ENCODE data around the gene NT5C2. TPM values are rescaled to one million over a fixed set of nuclear protein-coding genes. Genes with fewer than 3 reads are reported as not detected.

Gene NT5C2
- total and polyA plus RNA-seq, 2 of the 8 experiments (the other 6 are each of a cell fraction or from before 2014, with no cell fraction given), result 35.2 to 106 TPM

DNA sequence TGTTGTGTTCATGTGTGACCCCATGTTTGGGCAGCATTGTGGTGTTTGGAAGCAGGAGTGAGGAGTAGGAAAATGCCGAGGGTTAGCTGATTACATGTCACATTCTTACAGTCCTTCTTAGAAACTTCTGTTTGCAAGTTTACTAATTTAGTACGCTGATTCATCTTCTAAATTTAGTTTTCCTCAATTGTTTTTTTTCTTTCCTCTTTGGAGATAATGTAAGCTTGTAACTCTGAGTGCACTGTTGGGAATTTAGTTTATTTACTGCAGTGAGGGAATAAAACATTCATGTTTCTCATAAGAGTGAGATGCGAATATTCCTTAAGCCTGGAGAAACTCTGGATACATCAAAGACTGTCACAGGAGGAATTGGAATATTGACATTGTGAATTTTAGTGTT lies 135.0 kb downstream of the NT5C2 start:
- H2AK5ac ChIP-seq (ENCODE audit: low read depth, low read length), result no peak overlapping the region
- WGBS, 2 experiments (ENCODE audit: extremely low coverage in 1 of 2, insufficient coverage in 1 of 2, insufficient read length in 1 of 2, insufficient replicate concordance in 2 of 2, low coverage in 1 of 2, low lambda C conversion rate in 2 of 2, missing lambda C conversion rate in 1 of 2), result 89% methylated on average over 3 of the region's 3 CpGs; no CpG with 5 or more reads in 1 of the 2 experiments
- no peaks in the 10 kb centered on the region for H3K9me3 ChIP-seq (ENCODE audit: insufficient read depth in 2 of 2, low read depth in 1 of 2, low read length in 1 of 2)
- no peaks in the 10 kb centered on the region for H3K79me2 ChIP-seq (ENCODE audit: control insufficient read depth in 1 of 2, insufficient read depth in 2 of 2, low read length in 2 of 2)
- no peak overlapping the region for H3K14ac ChIP-seq (ENCODE audit: insufficient read length)
- no peak overlapping the region for H3K9ac ChIP-seq (replicated peaks in 1 of 4; ENCODE audit: extremely low read depth in 1 of 4, low read depth in 3 of 4, low read length in 3 of 4)
- no peak overlapping the region for H3K18ac ChIP-seq (ENCODE audit: extremely low read depth, low read length)
- no peak overlapping the region for H2BK20ac ChIP-seq (ENCODE audit: low read length)
- no peak overlapping the region for H3K4me2 ChIP-seq (ENCODE audit: insufficient read depth in 1 of 2, low read depth in 2 of 2, low read length in 2 of 2)
- no peak overlapping the region for H2BK5ac ChIP-seq (ENCODE audit: low read depth, low read length)
- no peak overlapping the region for H2BK12ac ChIP-seq (ENCODE audit: low read depth, low read length)
- H3K4ac ChIP-seq (replicated peaks; ENCODE audit: insufficient read length, low read depth, low read length), result no peak overlapping the region
- no peak overlapping the region for H2BK15ac ChIP-seq (ENCODE audit: low read length)
- no peak overlapping the region for H3K56ac ChIP-seq (replicated peaks; ENCODE audit: insufficient read length, low read depth, low read length)
- H3K79me1 ChIP-seq (ENCODE audit: low read depth, low read length), result no peaks in the 10 kb centered on the region
- no peak overlapping the region for H4K5ac ChIP-seq (ENCODE audit: insufficient read length, low read depth, low read length)
- CTCF ChIA-PET (ENCODE audit: partially characterized antibody), result interaction anchor here (1.1 to 1.8 kb wide), 3 partner anchors 9 to 155 kb away, joined by 3 to 7 read pairs (median 4); no protein-coding TSS in a partner anchor
- H4K91ac ChIP-seq (replicated peaks; ENCODE audit: insufficient read length, low read length), result no peak overlapping the region
- no peaks in the 10 kb centered on the region for H4K20me1 ChIP-seq (replicated peaks in 1 of 2; ENCODE audit: control insufficient read depth in 1 of 2, insufficient read depth in 2 of 2, low read length in 2 of 2)
- H3K36me3 ChIP-seq (ENCODE audit: control insufficient read depth in 2 of 4, insufficient read depth in 4 of 4, low read length in 3 of 4), result no peaks in the 10 kb centered on the region
- FAIRE-seq (no peak), DNase-seq (ENCODE audit: low read depth in 1 of 2, low spot score in 2 of 2) (no peak)
- no peak overlapping the region for H2AFZ ChIP-seq (ENCODE audit: low read length)
- no peak overlapping the region for H4K8ac ChIP-seq (ENCODE audit: extremely low read depth, insufficient read depth, low read length)
- no peak overlapping the region for H3K4me3 ChIP-seq (ENCODE audit: extremely low read depth in 1 of 4, insufficient read depth in 2 of 4, low read depth in 3 of 4, low read length in 4 of 4)
- POLR2A ChIA-PET (ENCODE audit: partially characterized antibody), result interaction anchor here (1.6 kb wide), 1 partner anchor 140 kb away, joined by 3 read pairs; the partner anchor contains the start of gene CNNM2
- H3K27ac ChIP-seq (ENCODE audit: low read depth, low read length), result no peak overlapping the region
- H3K4me1 ChIP-seq (replicated peaks in 1 of 4; ENCODE audit: control insufficient read depth in 3 of 4, insufficient read depth in 4 of 4, low read length in 3 of 4), result peaks cover 0 to 6% (median 1%) of the 10 kb centered on the region in 4 experiments; a peak in 2 of 7 replicates
- H2BK120ac ChIP-seq (replicated peaks; ENCODE audit: low read depth, low read length), result no peak overlapping the region
- no peak overlapping the region for H3K23ac ChIP-seq (ENCODE audit: insufficient read length)
- H3K27me3 ChIP-seq (replicated peaks in 1 of 4; ENCODE audit: control insufficient read depth in 3 of 4, extremely low read depth in 1 of 4, insufficient read depth in 3 of 4, low read length in 3 of 4), result no peaks in the 10 kb centered on the region
- no peaks in the 10 kb centered on the region for H3K23me2 ChIP-seq (ENCODE audit: low read depth, low read length)
- TF ChIP-seq SP1 (IDR thresholded peaks at IDR 0.05; ENCODE audit: low read depth, low read length), result no peak
- TF ChIP-seq HDAC2 (IDR thresholded peaks at IDR 0.05; ENCODE audit: borderline replicate concordance in 1 of 2, low read depth in 2 of 2, low read length in 2 of 2), result no peak
- no peak for TF ChIP-seq RFX5 (IDR thresholded peaks at IDR 0.05; ENCODE audit: borderline replicate concordance, low read depth, low read length)
- TF ChIP-seq POLR2A (IDR thresholded peaks at IDR 0.05; ENCODE audit: control extremely low read depth in 1 of 2, low read depth in 2 of 2, low read length in 2 of 2), result no peak
